OCI-LY7 (cell line): ENCODE measurements around the gene SETD1A. TPM values are rescaled to one million over a fixed set of nuclear protein-coding genes. Genes with fewer than 3 reads are reported as not detected.

ENCODE experiments used
- BruUV-seq: library from RNA; stranded (reverse); fragments of 400-500 nt; replicated peaks from 2 replicates; lab custom pipeline; 2021; lab: Mats Ljungman, UMichigan
- CTCF ChIA-PET: fragments of 300-600 bp; sonication (Branson Sonifier 250); formaldehyde crosslinking; loops from one replicate; lab custom pipeline; 2022; ENCODE audit warnings: antibody characterized with exemption; ENCODE audit not compliant: unreplicated experiment; lab: Charles Lee
- POLR2A ChIA-PET: fragments of 300-600 bp; sonication (Branson Sonifier 250); formaldehyde crosslinking; loops from one replicate; lab custom pipeline; 2022; ENCODE audit warnings: antibody characterized with exemption; lab: Charles Lee
- DNase-seq: peaks from one replicate; pipeline ENCODE4 v3.0.0-alpha.2; 2015; ENCODE audit warnings: low spot score
- H2AFZ ChIP-seq: fragments of 200-600 bp; sonication (generic), shearing (Covaris generic); 2 replicates; pipeline ENCODE4 v1.6.1; 2014; ENCODE audit warnings: mild to moderate bottlenecking, antibody characterized with exemption, low read length, moderate library complexity
- H3K27ac ChIP-seq: fragments of 200-600 bp; sonication (generic); 2 replicates; pipeline ENCODE4 v1.5.1; 2014; ENCODE audit warnings: mixed run types, low read depth, mild to moderate bottlenecking, moderate library complexity, low read length, inconsistent platforms; ENCODE audit not compliant: poor library complexity, severe bottlenecking
- H3K36me3 ChIP-seq: fragments of 200-600 bp; sonication (generic); 2 replicates; pipeline ENCODE4 v1.6.1; 2014; ENCODE audit warnings: mild to moderate bottlenecking, antibody characterized with exemption, low read length, moderate library complexity, mixed read lengths; ENCODE audit not compliant: insufficient read depth
- H3K4me1 ChIP-seq: fragments of 200-600 bp; sonication (generic); 2 replicates; pipeline ENCODE4 v1.5.1; 2014; ENCODE audit warnings: mild to moderate bottlenecking, low read length; ENCODE audit not compliant: insufficient read depth, poor library complexity, severe bottlenecking
- H3K4me2 ChIP-seq: fragments of 200-600 bp; sonication (generic); 2 replicates; pipeline ENCODE4 v1.6.1; 2014; ENCODE audit warnings: mild to moderate bottlenecking, low read length
- H3K4me3 ChIP-seq: fragments of 200-600 bp; sonication (generic); 2 replicates; pipeline ENCODE4 v1.5.1; 2014; ENCODE audit warnings: mild to moderate bottlenecking, low read depth, low read length; ENCODE audit not compliant: poor library complexity, severe bottlenecking
- H3K79me2 ChIP-seq: fragments of 200-600 bp; sonication (generic); 2 replicates; pipeline ENCODE4 v1.6.1; 2016; ENCODE audit warnings: low read depth, mild to moderate bottlenecking, low read length, moderate library complexity, mixed read lengths; ENCODE audit not compliant: insufficient read depth
- H3K9me2 ChIP-seq: fragments of 200-600 bp; sonication (generic); 2 replicates; pipeline ENCODE4 v1.6.1; 2016; ENCODE audit warnings: mild to moderate bottlenecking, low read length, mixed read lengths; ENCODE audit not compliant: insufficient read depth
- H3K9me3 ChIP-seq: fragments of 200-600 bp; sonication (generic); 2 replicates; pipeline ENCODE4 v1.6.1; 2014; ENCODE audit warnings: mild to moderate bottlenecking, mixed run types, low read length, mixed read lengths
- H4K20me1 ChIP-seq: fragments of 200-600 bp; sonication (generic); 2 replicates; pipeline ENCODE4 v1.6.1; 2014; ENCODE audit warnings: mild to moderate bottlenecking, antibody characterized with exemption, low read length, moderate library complexity, mixed read lengths; ENCODE audit not compliant: insufficient read depth
- CTCF ChIP-seq: fragments of 200-600 bp; sonication (generic); conservative IDR thresholded peaks from 2 replicates; pipeline ENCODE4 v1.5.1; 2014; ENCODE audit warnings: mild to moderate bottlenecking, antibody characterized with exemption, low read length, moderate library complexity, mixed read lengths
- EZH2phosphoT487 ChIP-seq: fragments of 200-600 bp; sonication (generic); IDR thresholded peaks from 2 replicates; pipeline ENCODE4 v1.6.1; 2018; ENCODE audit warnings: low read depth, borderline replicate concordance, mild to moderate bottlenecking, mixed run types, antibody characterized with exemption, low read length, moderate library complexity, mixed read lengths
- intact Hi-C: fragments of 100-400 bp; cut with micrococcal nuclease; formaldehyde crosslinking; loops from one replicate; pipeline ENCODE4 v1.10.0; 2022; ENCODE audit not compliant: unreplicated experiment
- total RNA-seq, 2 experiments: library from RNA; depleted of rRNA in 1 of 2; stranded (reverse); fragments of >200 nt in 1 of 2; shearing (Covaris generic) in 1 of 2; gene quantifications; 2 replicates each; pipeline ENCODE4 v1.2.3, GENCODE V29; 2014 to 2022

The SETD1A gene
- total RNA-seq, 2 experiments from 2014 or later: 8.6 to 36.0 TPM

- BruUV-seq: no TSS peak
- CTCF ChIA-PET: interaction anchor here (0.6 kb wide), 1 partner anchor 32 kb away, joined by 3 read pairs; no protein-coding TSS in a partner anchor
These were observed 33.5 kb downstream of the SETD1A start for GRCh38 chr16:30991052-30991451.

GRCh38 chr16:30992276-30992780 lies 34.8 kb downstream of the SETD1A start:
- Histone ChIP-seq H3K27ac (no peak overlapping the region), H3K4me2 (no peak overlapping the region), H3K79me2 (no peaks in the 10 kb centered on the region), H4K20me1 (no peaks in the 10 kb centered on the region), H3K4me3 (no peak overlapping the region), H3K9me2 (no peaks in the 10 kb centered on the region), H3K4me1 (peaks cover 10% of the 10 kb centered on the region), H3K36me3 (no peaks in the 10 kb centered on the region), H2AFZ (no peak overlapping the region), H3K9me3 (no peaks in the 10 kb centered on the region)
- intact Hi-C loops: no loop called here
- CTCF ChIA-PET: no interaction called here
- BruUV-seq: no TSS peak
- no peak for TF ChIP-seq EZH2phosphoT487
- no peak for TF ChIP-seq CTCF
- POLR2A ChIA-PET: no interaction called here
- no peak for DNase-seq

More at GRCh38 chr16:30991052-30991451, 33.5 kb downstream of the SETD1A start:
- Histone ChIP-seq H4K20me1 (no peaks in the 10 kb centered on the region), H3K4me3 (no peak overlapping the region), H3K36me3 (peaks cover 8% of the 10 kb centered on the region; the same call in 1 of the 2 replicates), H3K4me2 (no peak overlapping the region), H3K4me1 (no peaks in the 10 kb centered on the region), H3K9me3 (no peaks in the 10 kb centered on the region), H3K79me2 (no peaks in the 10 kb centered on the region), H3K27ac (no peak overlapping the region), H3K9me2 (no peaks in the 10 kb centered on the region), H2AFZ (no peak overlapping the region)
- intact Hi-C loops: no loop called here
- POLR2A ChIA-PET: interaction anchor here (1.3 kb wide), 1 partner anchor 11 kb away, joined by 4 read pairs; no protein-coding TSS in a partner anchor
- TF ChIP-seq CTCF: no peak
- no peak for TF ChIP-seq EZH2phosphoT487
- no peak for DNase-seq
